Activated CD4-positive, alpha-beta T cell treated with anti-CD3 and anti-CD28 coated beads, Interleukin-2, amount 10 ng/mL, durations not matched to agents 7 days and 5 days (primary cell): ENCODE results near the gene RBFOX2. TPM values are rescaled to one million over a fixed set of nuclear protein-coding genes. Genes with fewer than 3 reads are reported as not detected.

ENCODE experiments used
- CTCF ChIA-PET: fragments of 350-600 bp; sonication (Branson Sonifier 250); formaldehyde crosslinking; loops from one replicate; lab custom pipeline; 2021; ENCODE audit warnings: antibody characterized with exemption; lab: Charles Lee
- POLR2A ChIA-PET: fragments of 350-600 bp; sonication (Branson Sonifier 250); formaldehyde crosslinking; loops from one replicate; lab custom pipeline; 2021; ENCODE audit warnings: antibody characterized with exemption; lab: Charles Lee
- DNase-seq: peaks from one replicate; pipeline ENCODE4 v3.0.0-alpha.2; 2020
- H3K27ac Mint-ChIP-seq: one replicate; pipeline ENCODE4 v1.8.0; 2021; ENCODE audit warnings: mild to moderate bottlenecking, moderate library complexity, mixed read lengths
- H3K27me3 Mint-ChIP-seq: one replicate; pipeline ENCODE4 v1.8.0; 2021; ENCODE audit warnings: mixed read lengths
- H3K36me3 Mint-ChIP-seq: one replicate; pipeline ENCODE4 v1.8.0; 2021; ENCODE audit warnings: low read depth, mixed read lengths
- H3K4me1 Mint-ChIP-seq: one replicate; pipeline ENCODE4 v1.8.0; 2021; ENCODE audit warnings: mixed read lengths
- H3K4me3 Mint-ChIP-seq: one replicate; pipeline ENCODE4 v1.8.0; 2021; ENCODE audit warnings: mild to moderate bottlenecking, moderate library complexity, mixed read lengths
- H3K9me3 Mint-ChIP-seq: one replicate; pipeline ENCODE4 v1.8.0; 2021; ENCODE audit warnings: mixed read lengths
- total RNA-seq, 2 experiments: library from RNA; stranded (reverse); gene quantifications; one replicate each; pipeline ENCODE4 v1.2.3, GENCODE V29; 2021

Gene RBFOX2
- total RNA-seq, 2 experiments from 2014 or later = 0.77 to 0.99 TPM

GRCh38 chr22:35912658-35913057 lies 116.0 kb downstream of the RBFOX2 start:
- ChIA-PET POLR2A (no interaction called here), CTCF (interaction anchor here (0.6 kb wide), 1 partner anchor 64 kb away, joined by 3 read pairs; no protein-coding TSS in a partner anchor)
- no peaks in the 10 kb centered on the region for H3K9me3 Mint-ChIP-seq

GRCh38 chr22:35911877-35912276 lies 116.7 kb downstream of the RBFOX2 start:
- Mint-ChIP-seq H3K4me3 (no peak overlapping the region), H3K27me3 (peaks cover 4% of the 10 kb centered on the region), H3K9me3 (no peaks in the 10 kb centered on the region), H3K4me1 (peaks cover 19% of the 10 kb centered on the region), H3K36me3 (no peaks in the 10 kb centered on the region), H3K27ac (no peak overlapping the region)
- ChIA-PET POLR2A (no interaction called here), CTCF (interaction anchor here (0.8 to 1.2 kb wide), 2 partner anchors 11 to 491 kb away, joined by 3 to 4 read pairs; no protein-coding TSS in a partner anchor)
- no peak for DNase-seq

More at GRCh38 chr22:35912658-35913057, 116.0 kb downstream of the RBFOX2 start:
- no peak overlapping the region for H3K27ac Mint-ChIP-seq
- no peak overlapping the region for H3K4me3 Mint-ChIP-seq
- no peaks in the 10 kb centered on the region for H3K36me3 Mint-ChIP-seq
- H3K27me3 Mint-ChIP-seq = peaks cover 4% of the 10 kb centered on the region
- H3K4me1 Mint-ChIP-seq = peaks cover 19% of the 10 kb centered on the region
- DNase-seq = no peak

- DNase-seq = no peak
- H3K27ac Mint-ChIP-seq = no peak overlapping the region
- H3K27me3 Mint-ChIP-seq = peaks cover 4% of the 10 kb centered on the region
- H3K4me3 Mint-ChIP-seq = no peak overlapping the region
- H3K4me1 Mint-ChIP-seq = peaks cover 19% of the 10 kb centered on the region
- no peaks in the 10 kb centered on the region for H3K36me3 Mint-ChIP-seq
- POLR2A ChIA-PET = no interaction called here
- CTCF ChIA-PET = interaction anchor here (1.2 kb wide), 1 partner anchor 10 kb away, joined by 3 read pairs; no protein-coding TSS in a partner anchor
- no peaks in the 10 kb centered on the region for H3K9me3 Mint-ChIP-seq
These were observed 117.7 kb downstream of the RBFOX2 start for GRCh38 chr22:35910926-35911325.

- H3K27ac Mint-ChIP-seq = no peak overlapping the region
- H3K4me3 Mint-ChIP-seq = no peak overlapping the region
- CTCF ChIA-PET = no interaction called here
- no peaks in the 10 kb centered on the region for H3K9me3 Mint-ChIP-seq
- DNase-seq = no peak
- peaks cover 12% of the 10 kb centered on the region for H3K4me1 Mint-ChIP-seq
- no peaks in the 10 kb centered on the region for H3K36me3 Mint-ChIP-seq
- H3K27me3 Mint-ChIP-seq = peaks cover 4% of the 10 kb centered on the region
- POLR2A ChIA-PET = no interaction called here
These were observed 118.4 kb downstream of the RBFOX2 start for GRCh38 chr22:35910003-35910769.

- H3K27ac Mint-ChIP-seq = no peak overlapping the region
- CTCF ChIA-PET = no interaction called here
- POLR2A ChIA-PET = no interaction called here
- H3K27me3 Mint-ChIP-seq = peaks cover 12% of the 10 kb centered on the region
- no peak overlapping the region for H3K4me3 Mint-ChIP-seq
- H3K4me1 Mint-ChIP-seq = peaks cover 5% of the 10 kb centered on the region
- H3K9me3 Mint-ChIP-seq = no peaks in the 10 kb centered on the region
- H3K36me3 Mint-ChIP-seq = no peaks in the 10 kb centered on the region
- DNase-seq = no peak
These were observed 122.7 kb downstream of the RBFOX2 start for GRCh38 chr22:35905894-35906293.

- H3K4me3 Mint-ChIP-seq = no peak overlapping the region
- H3K4me1 Mint-ChIP-seq = peaks cover 13% of the 10 kb centered on the region
- no peaks in the 10 kb centered on the region for H3K9me3 Mint-ChIP-seq
- no peak overlapping the region for H3K27ac Mint-ChIP-seq
- peaks cover 12% of the 10 kb centered on the region for H3K27me3 Mint-ChIP-seq
- no peak for DNase-seq
- no peaks in the 10 kb centered on the region for H3K36me3 Mint-ChIP-seq
- CTCF ChIA-PET = no interaction called here
- POLR2A ChIA-PET = interaction anchor here (1.1 kb wide), 1 partner anchor 11 kb away, joined by 3 read pairs; no protein-coding TSS in a partner anchor
These were observed 123.9 kb downstream of the RBFOX2 start for GRCh38 chr22:35904752-35905151.

- CTCF ChIA-PET = no interaction called here
- Mint-ChIP-seq H3K27me3 (peaks cover 12% of the 10 kb centered on the region), H3K4me1 (peaks cover 13% of the 10 kb centered on the region), H3K9me3 (no peaks in the 10 kb centered on the region), H3K36me3 (no peaks in the 10 kb centered on the region), H3K4me3 (no peak overlapping the region), H3K27ac (no peak overlapping the region)
- POLR2A ChIA-PET = interaction anchor here (1.1 kb wide), 1 partner anchor 11 kb away, joined by 3 read pairs; no protein-coding TSS in a partner anchor
- DNase-seq = no peak
These were observed 124.3 kb downstream of the RBFOX2 start for GRCh38 chr22:35904336-35904692.

- POLR2A ChIA-PET = interaction anchor here (1.1 kb wide), 1 partner anchor 12 kb away, joined by 3 read pairs; no protein-coding TSS in a partner anchor
- no peak overlapping the region for H3K27ac Mint-ChIP-seq
- no peaks in the 10 kb centered on the region for H3K36me3 Mint-ChIP-seq
- peaks cover 13% of the 10 kb centered on the region for H3K4me1 Mint-ChIP-seq
- peaks cover 12% of the 10 kb centered on the region for H3K27me3 Mint-ChIP-seq
- no peaks in the 10 kb centered on the region for H3K9me3 Mint-ChIP-seq
- no peak overlapping the region for H3K4me3 Mint-ChIP-seq
- DNase-seq = no peak
- CTCF ChIA-PET = no interaction called here
These were observed 124.9 kb downstream of the RBFOX2 start for GRCh38 chr22:35903571-35904335.

GRCh38 chr22:35900483-35901168 lies 128.0 kb downstream of the RBFOX2 start:
- POLR2A ChIA-PET = no interaction called here
- Mint-ChIP-seq H3K9me3 (no peaks in the 10 kb centered on the region), H3K36me3 (no peaks in the 10 kb centered on the region), H3K27me3 (peaks cover 12% of the 10 kb centered on the region), H3K4me1 (peaks cover 13% of the 10 kb centered on the region), H3K27ac (no peak overlapping the region), H3K4me3 (no peak overlapping the region)
- CTCF ChIA-PET = interaction anchor here (0.6 to 1.2 kb wide), 4 partner anchors 11 to 122 kb away, joined by 3 to 5 read pairs (median 3); no protein-coding TSS in a partner anchor
- no peak for DNase-seq

- Mint-ChIP-seq H3K27me3 (peaks cover 12% of the 10 kb centered on the region), H3K4me1 (peaks cover 13% of the 10 kb centered on the region), H3K27ac (no peak overlapping the region)
These were observed 128.9 kb downstream of the RBFOX2 start for GRCh38 chr22:35899736-35900135.

GRCh38 chr22:35896111-35896705 lies 132.4 kb downstream of the RBFOX2 start:
- CTCF ChIA-PET = no interaction called here
- no peak for DNase-seq
- H3K4me1 Mint-ChIP-seq = peaks cover 11% of the 10 kb centered on the region
- H3K9me3 Mint-ChIP-seq = no peaks in the 10 kb centered on the region
- POLR2A ChIA-PET = interaction anchor here (0.6 kb wide), 1 partner anchor 37 kb away, joined by 3 read pairs; no protein-coding TSS in a partner anchor
- H3K36me3 Mint-ChIP-seq = no peaks in the 10 kb centered on the region
- no peaks in the 10 kb centered on the region for H3K27me3 Mint-ChIP-seq
- no peak overlapping the region for H3K4me3 Mint-ChIP-seq
- H3K27ac Mint-ChIP-seq = no peak overlapping the region

More at GRCh38 chr22:35899736-35900135, 128.9 kb downstream of the RBFOX2 start:
- no peak for DNase-seq
- ChIA-PET POLR2A (interaction anchor here (0.6 kb wide), 1 partner anchor 1297 kb away, joined by 3 read pairs; no protein-coding TSS in a partner anchor), CTCF (interaction anchor here (0.7 kb wide), 2 partner anchors 22 to 31 kb away, joined by 3 read pairs; no protein-coding TSS in a partner anchor)
- no peaks in the 10 kb centered on the region for H3K36me3 Mint-ChIP-seq
- H3K9me3 Mint-ChIP-seq = no peaks in the 10 kb centered on the region
- H3K4me3 Mint-ChIP-seq = no peak overlapping the region
